Smooth muscle cell (in vitro differentiated cells): ENCODE results near the gene ADAMTSL1. TPM values are rescaled to one million over a fixed set of nuclear protein-coding genes. Genes with fewer than 3 reads are reported as not detected.

Experiments
- DNase-seq: peaks from one replicate; lab custom pipeline; 2025; ENCODE audit not compliant: unreplicated experiment; lab: John Stamatoyannopoulos, UW
- H2AFZ ChIP-seq: fragments of 200-600 bp; sonication (generic); 2 replicates; pipeline ENCODE4 v1.6.0; 2016; ENCODE audit warnings: antibody characterized with exemption, low read depth, mild to moderate bottlenecking
- H3F3A ChIP-seq: fragments of 200-600 bp; sonication (generic); 2 replicates; pipeline ENCODE4 v1.6.0; 2017; ENCODE audit warnings: antibody characterized with exemption, low read depth
- H3K27ac ChIP-seq: fragments of 200-600 bp; sonication (generic); 2 replicates; pipeline ENCODE4 v1.5.1; 2016; ENCODE audit warnings: low read depth, mild to moderate bottlenecking
- H3K27me3 ChIP-seq: fragments of 200-600 bp; sonication (generic); 2 replicates; pipeline ENCODE4 v1.6.1; 2016; ENCODE audit warnings: low read depth, mild to moderate bottlenecking
- H3K36me3 ChIP-seq: fragments of 200-600 bp; sonication (generic); 2 replicates; pipeline ENCODE4 v1.5.1; 2016; ENCODE audit warnings: low read depth
- H3K4me1 ChIP-seq: fragments of 200-600 bp; sonication (generic); 2 replicates; pipeline ENCODE4 v1.5.1; 2016; ENCODE audit warnings: low read depth
- H3K4me2 ChIP-seq: fragments of 200-600 bp; sonication (generic); 2 replicates; pipeline ENCODE4 v1.6.0; 2016; ENCODE audit warnings: mild to moderate bottlenecking
- H3K4me3 ChIP-seq: fragments of 200-600 bp; sonication (generic); 2 replicates; pipeline ENCODE4 v1.5.1; 2016; ENCODE audit warnings: mild to moderate bottlenecking
- H3K79me2 ChIP-seq: fragments of 200-600 bp; sonication (generic); 2 replicates; pipeline ENCODE4 v1.6.0; 2016; ENCODE audit warnings: low read depth, mild to moderate bottlenecking
- H3K9ac ChIP-seq: fragments of 200-600 bp; sonication (generic); 2 replicates; pipeline ENCODE4 v1.6.0; 2016; ENCODE audit warnings: low read depth
- H3K9me3 ChIP-seq: fragments of 200-600 bp; sonication (generic); replicated peaks from 2 replicates; pipeline ENCODE4 v1.5.1; 2016; ENCODE audit warnings: low read depth
- H4K20me1 ChIP-seq: fragments of 200-600 bp; sonication (generic); 2 replicates; pipeline ENCODE4 v1.6.0; 2016; ENCODE audit warnings: low read depth
- CTCF ChIP-seq: fragments of 200-600 bp; sonication (generic); IDR thresholded peaks from 2 replicates; pipeline ENCODE4 v1.5.1; 2017; ENCODE audit warnings: borderline replicate concordance, mild to moderate bottlenecking, antibody characterized with exemption; ENCODE audit not compliant: insufficient read depth, poor library complexity, severe bottlenecking
- WGBS: methylation state at CpG from one replicate; pipeline ENCODE4 v1.1.7; 2016; ENCODE audit warnings: low lambda C conversion rate; 5-methylcytosine and 5-hydroxymethylcytosine counted together
- polyA plus RNA-seq: library from polyadenylated mRNA; unstranded; fragments of >200 nt; fragmentation: Nextera tagmentation; extraction: Ambion mirVana; gene quantifications from 2 replicates; pipeline ENCODE4 v1.2.1, GENCODE V29; 2016
- total RNA-seq: library from RNA; depleted of rRNA; stranded (reverse); fragments of >200 nt; gene quantifications from 2 replicates; pipeline ENCODE4 v1.2.3, GENCODE V29; 2014

ADAMTSL1 gene
- total and polyA plus RNA-seq, 2 experiments from 2014 or later: 4.3 to 4.4 TPM

DNA sequence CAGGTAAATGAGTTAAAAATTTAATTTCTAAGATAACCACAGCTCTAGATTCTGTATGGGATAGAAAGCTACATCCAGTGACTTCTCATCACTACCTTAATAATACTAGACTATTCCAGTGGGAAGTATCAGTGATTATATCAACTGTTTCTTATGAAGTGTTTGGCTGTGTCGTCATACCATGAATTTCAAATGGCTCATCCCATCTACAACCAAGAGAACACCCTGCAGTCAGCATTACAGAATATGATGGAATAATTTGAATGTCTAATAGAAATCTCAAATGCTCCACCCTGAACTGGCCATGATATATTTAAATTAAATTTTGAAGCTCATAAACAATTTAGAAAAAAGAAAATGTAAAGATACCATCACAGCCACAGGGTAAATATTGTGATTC is 245.0 kb downstream of the ADAMTSL1 start:
- no peaks in the 10 kb centered on the region for H3K36me3 ChIP-seq
- H3K27me3 ChIP-seq: no peaks in the 10 kb centered on the region
- H3K79me2 ChIP-seq: no peaks in the 10 kb centered on the region
- H3K4me2 ChIP-seq: no peak overlapping the region
- no peak overlapping the region for H3K27ac ChIP-seq
- H2AFZ ChIP-seq: no peak overlapping the region
- no peaks in the 10 kb centered on the region for H3K9me3 ChIP-seq
- H4K20me1 ChIP-seq: no peaks in the 10 kb centered on the region
- DNase-seq: no peak
- H3K9ac ChIP-seq: no peak overlapping the region
- H3K4me3 ChIP-seq: no peak overlapping the region
- 100% methylated on average over 1 of the region's 1 CpG for WGBS
- H3K4me1 ChIP-seq: no peaks in the 10 kb centered on the region
- no peak for TF ChIP-seq CTCF
- no peaks in the 10 kb centered on the region for H3F3A ChIP-seq

DNA sequence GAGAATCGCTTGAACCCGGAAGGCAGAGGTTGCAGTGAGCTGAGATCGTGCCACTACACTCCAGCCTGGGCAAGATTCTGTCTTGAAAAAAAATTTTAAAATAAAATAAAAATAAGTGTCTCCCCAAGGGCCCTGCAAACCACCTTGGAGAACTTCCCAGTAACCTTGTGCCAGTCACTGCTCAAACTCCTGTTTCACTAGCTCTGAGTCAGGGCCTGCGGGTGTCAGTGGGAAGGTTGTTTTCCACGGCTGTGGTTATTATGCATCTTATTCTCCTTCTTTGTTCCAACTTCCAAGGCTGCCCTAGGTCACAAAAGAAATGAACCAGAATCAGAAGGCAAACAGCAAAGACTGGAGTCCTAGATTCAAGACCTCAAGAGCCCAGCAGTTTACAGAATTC is 246.7 kb downstream of the ADAMTSL1 start:
- Histone ChIP-seq H3K4me3 (no peak overlapping the region), H3K36me3 (no peaks in the 10 kb centered on the region), H2AFZ (no peak overlapping the region), H3F3A (no peaks in the 10 kb centered on the region), H3K4me1 (no peaks in the 10 kb centered on the region), H3K27ac (no peak overlapping the region), H3K79me2 (no peaks in the 10 kb centered on the region), H3K9me3 (no peaks in the 10 kb centered on the region), H3K4me2 (no peak overlapping the region), H3K9ac (no peak overlapping the region), H4K20me1 (no peaks in the 10 kb centered on the region), H3K27me3 (no peaks in the 10 kb centered on the region)
- DNase-seq: no peak
- 97% methylated on average over 5 of the region's 5 CpGs for WGBS
- TF ChIP-seq CTCF: no peak

DNA sequence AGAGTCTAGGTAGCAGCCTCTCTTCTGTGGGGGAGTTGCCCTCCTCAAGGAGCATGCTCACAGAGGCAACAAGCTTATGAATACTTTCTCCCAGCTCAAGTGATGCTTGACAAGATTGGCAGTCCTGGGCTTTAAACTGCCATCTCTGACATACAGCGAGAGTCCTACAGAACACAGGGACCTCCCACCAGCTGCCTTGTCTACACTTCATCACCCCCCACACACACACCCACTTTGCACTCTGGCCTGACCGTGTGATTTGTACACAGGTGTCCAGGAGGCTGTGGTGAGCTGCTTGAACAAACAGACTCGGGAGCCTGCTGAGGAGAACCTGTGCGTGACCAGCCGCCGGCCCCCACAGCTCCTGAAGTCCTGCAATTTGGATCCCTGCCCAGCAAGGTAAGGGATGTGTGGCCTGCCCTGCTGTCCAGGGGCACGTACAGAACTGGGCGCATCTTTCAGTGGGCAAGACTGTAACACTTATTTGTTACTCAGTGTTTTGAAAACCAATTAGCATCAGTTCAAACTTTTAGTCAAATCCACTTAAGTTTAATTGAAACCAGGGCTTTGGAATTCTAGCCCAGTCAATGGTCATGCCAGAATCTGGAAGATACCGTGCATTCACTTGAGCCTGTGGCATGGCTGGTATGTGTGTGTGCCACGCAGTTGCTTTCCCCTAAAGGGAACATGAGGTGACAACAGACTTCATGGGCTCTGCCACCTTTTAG is 247.5 kb downstream of the ADAMTSL1 start:
- DNase-seq: no peak
- H3K9ac ChIP-seq: no peak overlapping the region
- TF ChIP-seq CTCF: no peak
- no peaks in the 10 kb centered on the region for H3K27me3 ChIP-seq
- H3K9me3 ChIP-seq: no peaks in the 10 kb centered on the region
- no peak overlapping the region for H2AFZ ChIP-seq
- no peak overlapping the region for H3K4me2 ChIP-seq
- no peaks in the 10 kb centered on the region for H4K20me1 ChIP-seq
- no peak overlapping the region for H3K27ac ChIP-seq
- H3K4me3 ChIP-seq: no peak overlapping the region
- H3K36me3 ChIP-seq: no peaks in the 10 kb centered on the region
- WGBS: 86% methylated on average over 10 of the region's 10 CpGs
- H3F3A ChIP-seq: no peaks in the 10 kb centered on the region
- no peaks in the 10 kb centered on the region for H3K4me1 ChIP-seq
- H3K79me2 ChIP-seq: no peaks in the 10 kb centered on the region

DNA sequence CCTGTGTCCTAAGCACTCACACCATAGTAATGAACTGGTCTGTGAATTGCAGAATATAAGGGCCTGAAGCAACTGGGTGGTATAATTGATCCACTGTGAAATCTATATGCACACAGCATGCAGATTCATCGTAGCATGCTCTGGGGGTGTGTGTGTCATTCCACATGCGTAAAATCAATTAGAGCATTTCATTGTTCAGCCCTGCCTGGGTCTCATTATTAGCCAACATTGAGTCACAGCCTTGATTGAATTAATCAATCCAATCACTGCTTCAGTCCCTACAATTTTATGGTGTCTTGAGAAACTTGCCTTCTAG is 248.0 kb downstream of the ADAMTSL1 start:
- Histone ChIP-seq H3K4me1 (no peaks in the 10 kb centered on the region), H4K20me1 (no peaks in the 10 kb centered on the region), H3K9me3 (no peaks in the 10 kb centered on the region), H3K9ac (no peak overlapping the region), H3K4me3 (no peak overlapping the region), H3K27ac (no peak overlapping the region), H3K4me2 (no peak overlapping the region), H3K27me3 (no peaks in the 10 kb centered on the region), H2AFZ (no peak overlapping the region), H3F3A (no peaks in the 10 kb centered on the region), H3K36me3 (no peaks in the 10 kb centered on the region), H3K79me2 (no peaks in the 10 kb centered on the region)
- DNase-seq: no peak
- WGBS: 95% methylated on average over 2 of the region's 2 CpGs
- TF ChIP-seq CTCF: no peak
